Ishikawa (cell line): ENCODE measurements around the gene PRRT1B.

Experiments
- CEBPB ChIP-seq: IDR thresholded peaks from 2 replicates; pipeline ENCODE4 v1.6.1; 2012
- CREB1 ChIP-seq: IDR thresholded peaks from 2 replicates; pipeline ENCODE4 v1.6.1; 2012; ENCODE audit warnings: low read depth
- EGR1 ChIP-seq: IDR thresholded peaks from 2 replicates; pipeline ENCODE4 v1.6.1; 2012
- EP300 ChIP-seq: IDR thresholded peaks from 2 replicates; pipeline ENCODE4 v1.6.1; 2012; ENCODE audit warnings: borderline replicate concordance
- FOXM1 ChIP-seq: IDR thresholded peaks from 2 replicates; pipeline ENCODE4 v1.6.1; 2012; ENCODE audit warnings: low read depth, borderline replicate concordance
- NFIC ChIP-seq: IDR thresholded peaks from 2 replicates; pipeline ENCODE4 v1.6.1; 2012
- RAD21 ChIP-seq: IDR thresholded peaks from 2 replicates; pipeline ENCODE4 v1.6.1; 2012; ENCODE audit warnings: low read depth
- TAF1 ChIP-seq: IDR thresholded peaks from 2 replicates; pipeline ENCODE4 v1.6.1; 2012; ENCODE audit warnings: low read depth, mild to moderate bottlenecking
- TCF12 ChIP-seq: IDR thresholded peaks from 2 replicates; pipeline ENCODE4 v1.6.1; 2012; ENCODE audit warnings: low read depth
- TEAD4 ChIP-seq: IDR thresholded peaks from 2 replicates; pipeline ENCODE4 v1.6.1; 2012
- YY1 ChIP-seq: IDR thresholded peaks from 2 replicates; pipeline ENCODE4 v1.6.1; 2012; ENCODE audit warnings: low read depth
- ZBTB7A ChIP-seq: IDR thresholded peaks from 2 replicates; pipeline ENCODE4 v1.6.1; 2012; ENCODE audit warnings: low read depth
- TF ChIP-seq, protein P1 (sequence below): IDR thresholded peaks from 2 replicates; pipeline ENCODE4 v1.6.1; 2012
- TF ChIP-seq, protein P2 (sequence below): IDR thresholded peaks from 2 replicates; pipeline ENCODE4 v1.6.1; 2012
- TF ChIP-seq, protein P3 (sequence below): IDR thresholded peaks from 2 replicates; pipeline ENCODE4 v1.6.1; 2012; ENCODE audit warnings: low read depth, mild to moderate bottlenecking

The PRRT1B gene

DNA sequence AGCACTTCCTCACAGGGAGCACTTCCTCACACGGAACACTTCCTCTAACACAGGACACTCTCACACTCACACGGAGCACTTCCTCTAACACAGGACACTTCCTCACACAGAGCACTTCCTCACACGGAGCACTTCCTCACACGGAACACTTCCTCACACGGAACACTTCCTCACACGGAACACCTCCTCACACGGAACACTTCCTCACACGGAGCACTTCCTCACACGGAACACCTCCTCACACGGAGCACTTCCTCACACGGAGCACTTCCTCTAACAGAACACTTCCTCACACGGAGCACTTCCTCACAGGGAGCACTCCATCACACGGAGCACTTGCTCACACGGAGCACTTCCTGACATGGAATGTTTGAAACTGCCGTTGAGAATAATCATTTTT, 29.2 kb upstream of the PRRT1B start:
- TF ChIP-seq EGR1 = no peak
- no peak for TF ChIP-seq CEBPB
- TF ChIP-seq, protein P1, sequence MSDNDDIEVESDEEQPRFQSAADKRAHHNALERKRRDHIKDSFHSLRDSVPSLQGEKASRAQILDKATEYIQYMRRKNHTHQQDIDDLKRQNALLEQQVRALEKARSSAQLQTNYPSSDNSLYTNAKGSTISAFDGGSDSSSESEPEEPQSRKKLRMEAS = no peak
- no peak for TF ChIP-seq TEAD4
- TF ChIP-seq YY1 = no peak
- no peak for TF ChIP-seq CREB1
- TF ChIP-seq EP300 = no peak
- TF ChIP-seq ZBTB7A = no peak
- no peak for TF ChIP-seq RAD21
- TF ChIP-seq TCF12 = no peak
- TF ChIP-seq, protein P2, sequence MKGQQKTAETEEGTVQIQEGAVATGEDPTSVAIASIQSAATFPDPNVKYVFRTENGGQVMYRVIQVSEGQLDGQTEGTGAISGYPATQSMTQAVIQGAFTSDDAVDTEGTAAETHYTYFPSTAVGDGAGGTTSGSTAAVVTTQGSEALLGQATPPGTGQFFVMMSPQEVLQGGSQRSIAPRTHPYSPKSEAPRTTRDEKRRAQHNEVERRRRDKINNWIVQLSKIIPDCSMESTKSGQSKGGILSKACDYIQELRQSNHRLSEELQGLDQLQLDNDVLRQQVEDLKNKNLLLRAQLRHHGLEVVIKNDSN = no peak
- TF ChIP-seq, protein P3, sequence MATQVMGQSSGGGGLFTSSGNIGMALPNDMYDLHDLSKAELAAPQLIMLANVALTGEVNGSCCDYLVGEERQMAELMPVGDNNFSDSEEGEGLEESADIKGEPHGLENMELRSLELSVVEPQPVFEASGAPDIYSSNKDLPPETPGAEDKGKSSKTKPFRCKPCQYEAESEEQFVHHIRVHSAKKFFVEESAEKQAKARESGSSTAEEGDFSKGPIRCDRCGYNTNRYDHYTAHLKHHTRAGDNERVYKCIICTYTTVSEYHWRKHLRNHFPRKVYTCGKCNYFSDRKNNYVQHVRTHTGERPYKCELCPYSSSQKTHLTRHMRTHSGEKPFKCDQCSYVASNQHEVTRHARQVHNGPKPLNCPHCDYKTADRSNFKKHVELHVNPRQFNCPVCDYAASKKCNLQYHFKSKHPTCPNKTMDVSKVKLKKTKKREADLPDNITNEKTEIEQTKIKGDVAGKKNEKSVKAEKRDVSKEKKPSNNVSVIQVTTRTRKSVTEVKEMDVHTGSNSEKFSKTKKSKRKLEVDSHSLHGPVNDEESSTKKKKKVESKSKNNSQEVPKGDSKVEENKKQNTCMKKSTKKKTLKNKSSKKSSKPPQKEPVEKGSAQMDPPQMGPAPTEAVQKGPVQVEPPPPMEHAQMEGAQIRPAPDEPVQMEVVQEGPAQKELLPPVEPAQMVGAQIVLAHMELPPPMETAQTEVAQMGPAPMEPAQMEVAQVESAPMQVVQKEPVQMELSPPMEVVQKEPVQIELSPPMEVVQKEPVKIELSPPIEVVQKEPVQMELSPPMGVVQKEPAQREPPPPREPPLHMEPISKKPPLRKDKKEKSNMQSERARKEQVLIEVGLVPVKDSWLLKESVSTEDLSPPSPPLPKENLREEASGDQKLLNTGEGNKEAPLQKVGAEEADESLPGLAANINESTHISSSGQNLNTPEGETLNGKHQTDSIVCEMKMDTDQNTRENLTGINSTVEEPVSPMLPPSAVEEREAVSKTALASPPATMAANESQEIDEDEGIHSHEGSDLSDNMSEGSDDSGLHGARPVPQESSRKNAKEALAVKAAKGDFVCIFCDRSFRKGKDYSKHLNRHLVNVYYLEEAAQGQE = no peak
- no peak for TF ChIP-seq TAF1
- no peak for TF ChIP-seq FOXM1
- no peak for TF ChIP-seq NFIC

DNA sequence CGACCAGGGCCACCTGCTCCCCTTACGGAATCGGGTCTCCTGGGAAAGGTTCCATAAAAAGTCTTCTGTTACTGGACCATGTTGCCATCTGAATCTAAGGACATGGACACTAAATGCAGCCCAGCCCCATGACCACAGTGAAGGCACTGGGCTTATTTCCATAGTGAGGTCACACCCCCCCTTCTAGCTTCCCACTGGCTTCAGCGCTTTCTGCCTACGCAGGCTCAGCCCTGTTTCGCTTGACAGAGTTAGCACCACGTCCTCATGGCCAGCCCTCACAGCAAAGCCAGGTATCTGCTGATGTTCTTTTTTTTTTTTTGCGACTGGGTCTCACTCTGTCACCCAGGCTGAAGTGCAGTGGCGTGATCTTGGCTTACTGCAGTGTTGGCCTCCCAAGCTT, 28.4 kb upstream of the PRRT1B start:
- TF ChIP-seq TEAD4 (no peak), CEBPB (no peak), EGR1 (no peak), EP300 (no peak), YY1 (no peak), RAD21 (no peak), TCF12 (no peak), CREB1 (no peak), ZBTB7A (no peak), FOXM1 (no peak), NFIC (no peak)
- TF ChIP-seq, protein P1 = no peak
- TF ChIP-seq, protein P2 = no peak

DNA sequence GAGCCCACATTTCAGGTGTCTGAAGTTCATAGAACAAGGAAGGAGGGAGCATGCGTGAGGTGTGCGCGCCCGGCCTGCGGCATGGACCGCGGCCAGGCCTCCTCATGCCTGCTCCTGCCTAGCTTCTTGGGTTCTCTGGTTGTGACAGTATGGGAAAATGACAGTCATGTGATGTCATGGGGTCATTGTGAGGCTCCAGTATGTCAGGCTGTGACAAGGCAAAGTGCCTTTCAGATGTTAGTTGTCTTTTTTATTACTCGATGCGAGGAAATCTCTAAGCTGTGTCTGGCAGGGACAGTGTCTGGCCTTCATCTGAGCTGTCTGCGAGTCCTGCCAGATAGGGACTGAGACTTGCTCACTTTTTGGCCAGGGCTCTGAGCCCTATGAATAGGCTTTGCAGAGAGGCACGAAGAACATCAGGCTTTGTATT, 27.5 kb upstream of the PRRT1B start:
- TF ChIP-seq, protein P2 = no peak
- no peak for TF ChIP-seq TAF1
- no peak for TF ChIP-seq TCF12
- TF ChIP-seq RAD21 = no peak
- TF ChIP-seq NFIC = no peak
- no peak for TF ChIP-seq EGR1
- no peak for TF ChIP-seq CREB1
- no peak for TF ChIP-seq TEAD4
- TF ChIP-seq CEBPB = no peak
- TF ChIP-seq ZBTB7A = no peak
- TF ChIP-seq, protein P1 = no peak

DNA sequence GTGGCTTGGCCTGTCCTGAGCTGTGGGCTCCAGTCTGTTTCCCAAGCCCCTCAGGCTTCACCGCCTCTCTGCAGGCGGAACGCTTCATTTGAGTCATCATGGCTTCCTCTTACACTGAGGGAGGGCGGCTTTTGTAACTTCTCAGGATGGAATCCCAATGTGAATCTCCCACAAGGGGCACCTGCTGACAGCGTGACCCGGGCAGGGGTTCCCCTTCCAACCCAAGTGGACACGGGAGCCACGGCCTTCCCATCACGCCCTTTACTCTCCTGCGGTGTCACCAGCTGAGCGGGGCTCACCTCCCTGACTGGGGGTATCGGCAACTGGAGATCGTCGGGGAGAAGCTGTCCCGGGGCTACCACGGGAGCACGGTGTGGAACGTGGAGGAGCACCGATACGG, 26.8 kb upstream of the PRRT1B start:
- no peak for TF ChIP-seq YY1
- TF ChIP-seq TAF1 = no peak
- TF ChIP-seq RAD21 = no peak
- no peak for TF ChIP-seq EP300
- no peak for TF ChIP-seq EGR1
- TF ChIP-seq TEAD4 = no peak
- no peak for TF ChIP-seq CEBPB
- TF ChIP-seq CREB1 = no peak
- TF ChIP-seq, protein P3 = no peak
- TF ChIP-seq NFIC = no peak
- TF ChIP-seq, protein P1 = no peak
- TF ChIP-seq FOXM1 = no peak

DNA sequence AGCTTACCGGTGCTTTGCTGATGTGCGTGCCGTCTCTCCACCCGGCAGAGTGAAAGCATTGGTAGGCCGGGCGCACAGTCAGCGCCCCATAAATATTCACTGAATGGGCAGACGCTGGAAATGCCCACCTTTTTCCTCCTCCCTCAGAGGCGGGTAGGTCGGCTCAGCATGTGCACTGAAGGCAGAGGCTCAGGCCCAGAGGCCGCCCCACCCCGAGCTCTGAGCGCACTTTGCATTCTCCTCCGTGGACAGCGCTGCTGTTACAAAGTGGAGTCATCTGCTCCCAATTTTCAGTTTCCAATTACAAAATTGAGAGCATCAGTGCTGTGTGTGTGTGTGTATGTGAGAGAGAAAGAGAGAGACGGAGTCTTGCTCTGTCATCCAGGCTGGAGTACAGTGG, 24.8 kb upstream of the PRRT1B start:
- TF ChIP-seq, protein P2 = no peak
- TF ChIP-seq FOXM1 = no peak
- TF ChIP-seq CREB1 = no peak
- no peak for TF ChIP-seq CEBPB
- no peak for TF ChIP-seq TCF12
- TF ChIP-seq, protein P1 = no peak
- no peak for TF ChIP-seq NFIC
- TF ChIP-seq, protein P3 = no peak
- no peak for TF ChIP-seq EP300
- no peak for TF ChIP-seq ZBTB7A
- no peak for TF ChIP-seq EGR1
- no peak for TF ChIP-seq YY1
